Gastroesophageal sphincter (tissue), 4 donors: ENCODE measurements around the gene AKT3. TPM values are rescaled to one million over a fixed set of nuclear protein-coding genes. Genes with fewer than 3 reads are reported as not detected.

Experiments used
- ATAC-seq: fragments of 150-250 bp; one replicate; pipeline ENCODE4 v1.9.1; 2016; ENCODE audit warnings: mild to moderate bottlenecking, moderate library complexity
- H3K27ac ChIP-seq, 4 donors: fragments of 200-600 bp; sonication (generic) in 3 of 4; 1 replicate in 3 of 4; 2 replicates in 1 of 4; pipeline ENCODE4 v1.5.1; 2016 to 2019
- H3K27me3 ChIP-seq: fragments of 200-600 bp; sonication (generic); one replicate; pipeline ENCODE4 v1.5.1; 2019
- H3K36me3 ChIP-seq, 2 donors: fragments of 200-600 bp; sonication (generic); one replicate each; pipeline ENCODE4 v1.5.1; 2019; ENCODE audit warnings: control low read depth in 1 of 2
- H3K4me1 ChIP-seq, 3 donors: fragments of 200-600 bp; sonication (generic); 1 replicate in 2 of 3; 2 replicates in 1 of 3; pipeline ENCODE4 v1.5.1; 2016 to 2019; ENCODE audit warnings: control low read depth in 2 of 3
- H3K4me3 ChIP-seq, 2 donors: fragments of 200-600 bp; sonication (generic); one replicate each; pipeline ENCODE4 v1.5.1; 2019; ENCODE audit warnings: mild to moderate bottlenecking in 1 of 2, moderate library complexity in 1 of 2
- H3K9me3 ChIP-seq, 3 donors: fragments of 200-600 bp; sonication (generic); one replicate each; pipeline ENCODE4 v1.5.1; 2017 to 2019; ENCODE audit warnings: control low read depth in 2 of 3
- CTCF ChIP-seq, 4 experiments: fragments of 200-600 bp in 2 of 4; fragments of 450-650 bp in 2 of 4; sonication (generic) in 1 of 4; IDR thresholded peaks; one replicate each; pipeline ENCODE4 v1.5.1; 2017 to 2019; ENCODE audit warnings: antibody characterized with exemption in 4 of 4, mild to moderate bottlenecking in 2 of 4, moderate library complexity in 2 of 4
- EP300 ChIP-seq: sonication (generic); formaldehyde crosslinking; IDR thresholded peaks from one replicate; pipeline ENCODE4 v1.6.1; 2017; ENCODE audit warnings: antibody characterized with exemption, mild to moderate bottlenecking
- POLR2A ChIP-seq, 2 donors: fragments of 450-650 bp; IDR thresholded peaks; one replicate each; pipeline ENCODE4 v1.6.1; 2017; ENCODE audit warnings: antibody characterized with exemption in 2 of 2, mild to moderate bottlenecking in 2 of 2, moderate library complexity in 1 of 2
- POLR2AphosphoS5 ChIP-seq: sonication (generic); formaldehyde crosslinking; IDR thresholded peaks from one replicate; pipeline ENCODE4 v1.6.1; 2017; ENCODE audit warnings: antibody characterized with exemption
- WGBS, 2 donors: methylation state at CpG; one replicate each; pipeline ENCODE4 v1.1.5; 2018; ENCODE audit warnings: low coverage in 1 of 2; 5-methylcytosine and 5-hydroxymethylcytosine counted together
- total RNA-seq, 4 donors: library from RNA; depleted of rRNA; stranded (reverse); fragments of >200 nt; gene quantifications; one replicate each; pipeline ENCODE4 v1.1.0, GENCODE V29; 2016

AKT3 gene
- total RNA-seq, 4 donors from 2014 or later: 72.8 to 102 (median 89.3) TPM

- Histone ChIP-seq H3K4me3 (no peak overlapping the region), H3K36me3 (peaks cover 0 to 22% of the 10 kb centered on the region in 2 donors), H3K27ac (no peak overlapping the region), H3K4me1 (peaks cover 0 to 4% (median 3%) of the 10 kb centered on the region in 3 donors), H3K9me3 (no peaks in the 10 kb centered on the region), H3K27me3 (no peaks in the 10 kb centered on the region)
- TF ChIP-seq POLR2AphosphoS5 (no peak), CTCF (IDR thresholded peaks at IDR 0.05) (no peak), EP300 (no peak)
- no peak for ATAC-seq
- WGBS, 2 donors: 94 to 96% methylated on average over 2 of the region's 2 CpGs
Observed at GRCh38 chr1:243561588-243562319, 288.3 kb downstream of the AKT3 start.

- no peaks in the 10 kb centered on the region for H3K27me3 ChIP-seq
- peaks cover 0 to 3% (median 0%) of the 10 kb centered on the region in 3 donors for H3K4me1 ChIP-seq
- peaks cover 0 to 22% of the 10 kb centered on the region in 2 donors for H3K36me3 ChIP-seq
- no peak overlapping the region for H3K27ac ChIP-seq
- TF ChIP-seq POLR2A (IDR thresholded peaks at IDR 0.05): no peak
- no peak for TF ChIP-seq EP300
- TF ChIP-seq POLR2AphosphoS5: no peak
- TF ChIP-seq CTCF (IDR thresholded peaks at IDR 0.05): no peak
- no peak for ATAC-seq
- 86 to 91% methylated on average over 7 of the region's 7 CpGs for WGBS, 2 donors
- H3K4me3 ChIP-seq: no peak overlapping the region
- H3K9me3 ChIP-seq: no peaks in the 10 kb centered on the region
Observed at GRCh38 chr1:243559575-243560162, 290.4 kb downstream of the AKT3 start.

- 84 to 100% methylated on average over 1 of the region's 1 CpG for WGBS, 2 donors
- Histone ChIP-seq H3K27me3 (no peaks in the 10 kb centered on the region), H3K36me3 (peaks cover 0 to 19% of the 10 kb centered on the region in 2 donors), H3K4me1 (peaks cover 0 to 3% (median 0%) of the 10 kb centered on the region in 3 donors), H3K4me3 (no peak overlapping the region), H3K27ac (no peak overlapping the region), H3K9me3 (no peaks in the 10 kb centered on the region)
- TF ChIP-seq POLR2AphosphoS5: no peak
- TF ChIP-seq CTCF (IDR thresholded peaks at IDR 0.05): no peak
- TF ChIP-seq POLR2A (IDR thresholded peaks at IDR 0.05): no peak
- TF ChIP-seq EP300: no peak
- no peak for ATAC-seq
Observed at GRCh38 chr1:243558576-243558975, 291.5 kb downstream of the AKT3 start.

GRCh38 chr1:243557866-243558265 is 292.2 kb downstream of the AKT3 start:
- Histone ChIP-seq H3K36me3 (peaks cover 0 to 16% of the 10 kb centered on the region in 2 donors), H3K27me3 (no peaks in the 10 kb centered on the region), H3K4me3 (no peak overlapping the region), H3K9me3 (no peaks in the 10 kb centered on the region), H3K4me1 (peaks cover 0 to 3% (median 0%) of the 10 kb centered on the region in 3 donors), H3K27ac (no peak overlapping the region)
- TF ChIP-seq CTCF (IDR thresholded peaks at IDR 0.05): no peak
- TF ChIP-seq EP300: no peak
- TF ChIP-seq POLR2AphosphoS5: no peak
- no peak for TF ChIP-seq POLR2A (IDR thresholded peaks at IDR 0.05)
- no peak for ATAC-seq

GRCh38 chr1:243554686-243555085 is 295.4 kb downstream of the AKT3 start:
- TF ChIP-seq EP300: no peak
- no peak for TF ChIP-seq CTCF (IDR thresholded peaks at IDR 0.05)
- no peak for TF ChIP-seq POLR2A (IDR thresholded peaks at IDR 0.05)
- TF ChIP-seq POLR2AphosphoS5: no peak
- peaks cover 0 to 9% of the 10 kb centered on the region in 2 donors for H3K36me3 ChIP-seq
- H3K27ac ChIP-seq: no peak overlapping the region
- H3K9me3 ChIP-seq: no peaks in the 10 kb centered on the region
- no peaks in the 10 kb centered on the region for H3K27me3 ChIP-seq
- H3K4me3 ChIP-seq: no peak overlapping the region
- no peak for ATAC-seq
- 88 to 96% methylated on average over 4 of the region's 4 CpGs for WGBS, 2 donors
- H3K4me1 ChIP-seq: no peaks in the 10 kb centered on the region
